Stomach smooth muscle (tissue), 2 donors: Measurements from ENCODE around the gene THRA.

Source experiments
- H3K27ac ChIP-seq: one replicate; pipeline ENCODE4 v1.7.0; 2013; ENCODE audit warnings: mild to moderate bottlenecking, low read length, inconsistent platforms
- H3K27me3 ChIP-seq, 2 donors: one replicate each; pipeline ENCODE4 v1.7.0; 2013; ENCODE audit warnings: low read length in 2 of 2; ENCODE audit not compliant: insufficient read depth in 2 of 2, control insufficient read depth in 1 of 2
- H3K36me3 ChIP-seq, 2 donors: one replicate each; pipeline ENCODE4 v1.7.0; 2013; ENCODE audit warnings: low read length in 2 of 2; ENCODE audit not compliant: control insufficient read depth in 2 of 2, insufficient read depth in 2 of 2
- H3K4me1 ChIP-seq: one replicate; pipeline ENCODE4 v1.7.0; 2013; ENCODE audit warnings: low read length; ENCODE audit not compliant: control insufficient read depth, insufficient read depth
- H3K4me3 ChIP-seq, 2 donors: one replicate each; pipeline ENCODE4 v1.7.0; 2013; ENCODE audit warnings: low read length in 2 of 2
- H3K9ac ChIP-seq, 2 donors: one replicate each; pipeline ENCODE4 v1.7.0; 2013; ENCODE audit warnings: low read length in 2 of 2, mild to moderate bottlenecking in 1 of 2
- H3K9me3 ChIP-seq, 2 donors: one replicate each; pipeline ENCODE4 v1.7.0; 2013; ENCODE audit warnings: low read length in 2 of 2; ENCODE audit not compliant: control insufficient read depth in 2 of 2
- donor health status: healthy.
- donor health status: Pancreatic carcinoma.

Gene THRA

GRCh38 chr17:40095351-40095943 lies 32.7 kb downstream of the THRA start:
- Histone ChIP-seq H3K27me3 (no peaks in the 10 kb centered on the region), H3K27ac (peak overlapping the region; percentile 94), H3K9ac (peak overlapping the region in 1 of 2 donors; percentile 21), H3K4me3 (peak overlapping the region in 1 of 2 donors; percentile 83), H3K4me1 (peaks cover 82% of the 10 kb centered on the region), H3K9me3 (no peaks in the 10 kb centered on the region), H3K36me3 (peaks cover 36 to 47% of the 10 kb centered on the region in 2 donors)

GRCh38 chr17:40095944-40096791 lies 33.4 kb downstream of the THRA start:
- peak overlapping the region; percentile 55 to 66 for H3K9ac ChIP-seq
- peak overlapping the region; percentile 68 to 83 for H3K4me3 ChIP-seq
- peaks cover 36 to 47% of the 10 kb centered on the region in 2 donors for H3K36me3 ChIP-seq
- H3K27ac ChIP-seq: peak overlapping the region; percentile 94
- H3K9me3 ChIP-seq: no peaks in the 10 kb centered on the region
- H3K4me1 ChIP-seq: peaks cover 81% of the 10 kb centered on the region
- no peaks in the 10 kb centered on the region for H3K27me3 ChIP-seq

- Histone ChIP-seq H3K27me3 (no peaks in the 10 kb centered on the region), H3K9ac (peak overlapping the region; percentile 55 to 66), H3K4me1 (peaks cover 76% of the 10 kb centered on the region), H3K9me3 (no peaks in the 10 kb centered on the region), H3K4me3 (peak overlapping the region; percentile 68 to 83), H3K27ac (peak overlapping the region; percentile 94), H3K36me3 (peaks cover 36 to 47% of the 10 kb centered on the region in 2 donors)
These were observed 34.3 kb downstream of the THRA start for GRCh38 chr17:40097087-40097486.

GRCh38 chr17:40097931-40098845 lies 35.4 kb downstream of the THRA start:
- Histone ChIP-seq H3K27me3 (no peaks in the 10 kb centered on the region), H3K4me3 (peak overlapping the region; percentile 68 to 83), H3K9me3 (no peaks in the 10 kb centered on the region), H3K36me3 (peaks cover 36 to 43% of the 10 kb centered on the region in 2 donors), H3K27ac (peak overlapping the region; percentile 94), H3K9ac (peak overlapping the region; percentile 66 to 72), H3K4me1 (peaks cover 72% of the 10 kb centered on the region)

- Histone ChIP-seq H3K9me3 (no peaks in the 10 kb centered on the region), H3K36me3 (peaks cover 33 to 36% of the 10 kb centered on the region in 2 donors), H3K9ac (peak overlapping the region; percentile 90 to 92), H3K4me3 (peak overlapping the region; percentile 99 to 100), H3K27ac (peak overlapping the region; percentile 94), H3K27me3 (no peaks in the 10 kb centered on the region), H3K4me1 (peaks cover 72% of the 10 kb centered on the region)
These were observed 36.3 kb downstream of the THRA start for GRCh38 chr17:40098846-40099618.

GRCh38 chr17:40099619-40100418 lies 37.1 kb downstream of the THRA start:
- Histone ChIP-seq H3K36me3 (peaks cover 28 to 30% of the 10 kb centered on the region in 2 donors), H3K9me3 (no peaks in the 10 kb centered on the region), H3K9ac (peak overlapping the region; percentile 90 to 92), H3K27me3 (no peaks in the 10 kb centered on the region), H3K4me3 (peak overlapping the region; percentile 99 to 100), H3K27ac (peak overlapping the region; percentile 94), H3K4me1 (peaks cover 73% of the 10 kb centered on the region)

GRCh38 chr17:40100419-40100668 lies 37.6 kb downstream of the THRA start, which contains the start of gene NR1D1:
Gene NR1D1, minus strand, starts transcription at chr17:40100589. Its CDS starts 495 bp downstream, at chr17:40100094.
- Histone ChIP-seq H3K27me3 (no peaks in the 10 kb centered on the region), H3K4me1 (peaks cover 73% of the 10 kb centered on the region), H3K4me3 (peak within 1 kb of the TSS; percentile 99 to 100), H3K36me3 (peaks cover 23 to 25% of the 10 kb centered on the region in 2 donors), H3K27ac (peak within 1 kb of the TSS; percentile 94), H3K9ac (peak within 1 kb of the TSS; percentile 90 to 92), H3K9me3 (no peaks in the 10 kb centered on the region)

- Histone ChIP-seq H3K9me3 (no peaks in the 10 kb centered on the region), H3K4me3 (peak overlapping the region; percentile 99 to 100), H3K9ac (peak overlapping the region; percentile 62 to 69), H3K27ac (peak overlapping the region; percentile 94), H3K36me3 (peaks cover 18 to 22% of the 10 kb centered on the region in 2 donors), H3K27me3 (no peaks in the 10 kb centered on the region), H3K4me1 (peaks cover 74% of the 10 kb centered on the region)
These were observed 38.1 kb downstream of the THRA start for GRCh38 chr17:40100669-40101366.
